ENCODE measurements around the gene ELL.

DNA sequence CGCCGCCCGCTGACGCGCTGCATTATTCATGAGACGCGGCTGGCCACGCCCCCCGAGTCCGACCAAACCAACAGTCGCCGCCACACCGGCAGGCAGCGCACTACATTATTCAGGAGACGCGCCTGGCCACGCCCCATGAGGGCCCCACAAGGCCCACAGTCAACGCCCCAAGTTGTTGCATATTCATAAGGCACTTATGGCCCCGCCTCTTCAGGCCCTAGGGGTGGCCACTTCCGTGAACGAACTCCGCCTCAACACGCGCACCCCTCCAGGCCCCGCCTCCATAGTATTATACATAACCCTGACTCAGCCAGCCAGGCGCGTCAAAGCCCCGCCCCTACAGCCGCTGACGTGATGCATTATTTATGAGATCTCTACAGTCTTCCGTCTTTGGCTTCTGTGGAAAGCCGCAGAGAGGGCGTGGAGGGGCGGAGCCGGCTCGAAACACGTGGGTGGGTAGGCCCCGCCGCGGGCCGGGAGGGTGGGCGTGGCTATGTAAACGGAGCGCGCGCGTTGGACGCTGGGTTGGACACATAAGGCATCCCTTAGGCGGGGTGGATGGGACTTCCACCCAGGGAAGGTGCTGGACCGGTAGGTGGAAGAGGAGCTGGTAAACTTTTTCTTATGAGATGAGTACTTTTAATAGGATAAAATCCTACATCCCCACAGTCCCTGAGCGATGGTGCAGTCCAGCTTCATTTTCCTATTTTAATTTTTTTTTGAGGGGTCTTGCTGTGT, 423 bp upstream of the ELL start:
- no peak; the same call in 1 of the 2 replicates for TF ChIP-seq TCF12 (IDR thresholded peaks at IDR 0.05)
- TF ChIP-seq FOSL2 (IDR thresholded peaks at IDR 0.05; ENCODE audit: borderline replicate concordance, low read depth), result peak; percentile 50; the same call in 1 of the 2 replicates
- TF ChIP-seq SIN3A (IDR thresholded peaks at IDR 0.05; ENCODE audit: borderline replicate concordance, low read depth, low read length), result peak; percentile 73; the same call in 1 of the 2 replicates
- TF ChIP-seq CTCF (IDR thresholded peaks at IDR 0.05), result no peak
- TF ChIP-seq POLR2AphosphoS5 (IDR thresholded peaks at IDR 0.05; ENCODE audit: low read depth, low read length), result peak; percentile 74
- TF ChIP-seq, protein P1, sequence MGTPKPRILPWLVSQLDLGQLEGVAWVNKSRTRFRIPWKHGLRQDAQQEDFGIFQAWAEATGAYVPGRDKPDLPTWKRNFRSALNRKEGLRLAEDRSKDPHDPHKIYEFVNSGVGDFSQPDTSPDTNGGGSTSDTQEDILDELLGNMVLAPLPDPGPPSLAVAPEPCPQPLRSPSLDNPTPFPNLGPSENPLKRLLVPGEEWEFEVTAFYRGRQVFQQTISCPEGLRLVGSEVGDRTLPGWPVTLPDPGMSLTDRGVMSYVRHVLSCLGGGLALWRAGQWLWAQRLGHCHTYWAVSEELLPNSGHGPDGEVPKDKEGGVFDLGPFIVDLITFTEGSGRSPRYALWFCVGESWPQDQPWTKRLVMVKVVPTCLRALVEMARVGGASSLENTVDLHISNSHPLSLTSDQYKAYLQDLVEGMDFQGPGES (IDR thresholded peaks at IDR 0.05; ENCODE audit: low read depth, low read length), result no peak
- TF ChIP-seq, protein P2, sequence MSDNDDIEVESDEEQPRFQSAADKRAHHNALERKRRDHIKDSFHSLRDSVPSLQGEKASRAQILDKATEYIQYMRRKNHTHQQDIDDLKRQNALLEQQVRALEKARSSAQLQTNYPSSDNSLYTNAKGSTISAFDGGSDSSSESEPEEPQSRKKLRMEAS (IDR thresholded peaks at IDR 0.05; ENCODE audit: low read depth), result peak; percentile 68; the same call in 1 of the 2 replicates
- TF ChIP-seq REST (IDR thresholded peaks at IDR 0.05; ENCODE audit: low read depth, low read length), result no peak
- TF ChIP-seq USF2 (IDR thresholded peaks at IDR 0.05; ENCODE audit: borderline replicate concordance, low read depth, low read length), result no peak; the same call in 1 of the 2 replicates
- TF ChIP-seq RFX5 (IDR thresholded peaks at IDR 0.05; ENCODE audit: low read length), result no peak
- TF ChIP-seq EP300 (IDR thresholded peaks at IDR 0.05; ENCODE audit: borderline replicate concordance in 1 of 2, low read depth in 1 of 2, low read length in 1 of 2), result no peak
